GM18873 (cell line): ENCODE measurements around the gene NCBP2.

Experiments
- ATAC-seq: cut with Tn5 transposase; IDR thresholded peaks from one replicate; pipeline ENCODE4 v1.9.1; 2021; ENCODE audit warnings: mild to moderate bottlenecking, moderate library complexity, moderate number of reproducible peaks; ENCODE audit not compliant: unreplicated experiment, low FRiP score

NCBP2 gene

DNA sequence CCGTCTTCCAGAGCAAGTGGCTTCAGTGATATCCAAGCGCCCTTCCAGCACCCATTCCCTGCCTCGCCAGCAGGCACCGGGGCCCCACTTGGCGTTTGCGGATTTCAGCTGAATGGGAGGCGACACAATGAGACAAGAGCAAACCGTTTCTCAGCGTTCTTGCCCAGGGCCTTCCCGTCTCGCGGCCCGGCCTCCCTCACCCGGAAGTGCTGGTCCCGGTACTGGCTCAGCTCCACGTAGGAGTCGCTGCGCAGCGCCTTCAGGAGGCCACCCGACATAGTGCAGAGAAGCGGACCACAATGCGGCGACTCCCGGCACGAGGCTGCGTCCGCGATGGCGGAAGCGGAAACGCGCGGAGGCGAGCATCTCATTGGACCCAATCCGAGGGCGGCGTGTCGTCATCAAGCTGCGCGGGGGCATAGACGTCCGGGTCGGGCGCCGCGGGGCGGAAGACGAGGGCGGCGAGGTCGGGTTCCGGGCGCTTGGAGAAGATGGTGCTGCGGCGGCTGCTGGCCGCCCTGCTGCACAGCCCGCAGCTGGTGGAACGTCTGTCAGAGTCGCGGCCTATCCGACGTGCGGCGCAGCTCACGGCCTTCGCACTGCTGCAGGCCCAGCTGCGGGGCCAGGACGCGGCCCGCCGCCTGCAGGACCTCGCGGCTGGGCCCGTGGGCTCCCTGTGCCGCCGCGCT, at the start of gene NCBP2:
Gene NCBP2 (minus strand): TSS at position 303 of the 689 bp plus-strand sequence. CDS start 25 bp downstream, at position 278.
- ATAC-seq = peak; percentile 86

DNA sequence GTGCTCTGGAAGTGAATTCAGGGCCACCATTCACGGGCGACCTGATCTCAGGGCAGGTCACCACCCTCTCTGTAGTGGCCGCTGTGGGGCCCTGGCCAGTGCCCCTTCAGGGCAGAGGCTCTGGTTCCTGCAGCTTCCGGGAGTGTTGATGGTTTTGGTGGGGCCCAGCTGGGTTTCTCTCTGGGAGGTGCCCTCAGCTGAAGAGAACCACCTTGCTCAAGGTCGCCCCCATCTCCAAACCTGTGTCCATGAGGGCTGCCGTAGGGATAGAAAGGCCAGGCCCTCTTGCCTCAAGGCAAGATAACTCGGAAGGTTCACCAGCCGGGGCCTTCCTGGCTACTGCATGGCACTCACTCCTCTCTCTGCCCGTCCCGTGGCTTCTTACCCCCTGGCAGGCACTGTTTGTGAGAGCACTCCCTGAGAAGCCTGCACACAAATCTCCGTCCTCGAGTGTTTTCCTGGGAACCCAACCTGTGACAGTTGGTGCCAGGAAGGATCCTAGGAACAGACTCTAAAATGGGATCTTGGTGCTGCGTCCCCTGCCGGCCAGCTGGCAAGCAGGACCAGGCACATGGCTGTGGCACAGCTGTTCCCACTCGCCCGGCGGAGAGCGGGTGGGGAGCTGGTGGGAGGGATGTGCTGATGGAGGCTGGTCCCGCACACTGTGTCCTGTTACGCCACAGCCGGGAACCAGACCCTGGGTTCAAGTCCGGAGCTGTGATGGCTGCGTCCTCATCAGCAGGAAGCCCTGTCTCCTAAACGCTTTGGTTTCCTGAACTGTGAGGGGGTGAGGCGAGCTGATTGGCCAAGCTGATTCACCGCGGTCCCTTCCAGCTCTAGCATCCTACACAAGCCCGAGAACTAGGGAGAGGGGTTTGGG, 49.5 kb upstream of the NCBP2 start:
- no peak for ATAC-seq

DNA sequence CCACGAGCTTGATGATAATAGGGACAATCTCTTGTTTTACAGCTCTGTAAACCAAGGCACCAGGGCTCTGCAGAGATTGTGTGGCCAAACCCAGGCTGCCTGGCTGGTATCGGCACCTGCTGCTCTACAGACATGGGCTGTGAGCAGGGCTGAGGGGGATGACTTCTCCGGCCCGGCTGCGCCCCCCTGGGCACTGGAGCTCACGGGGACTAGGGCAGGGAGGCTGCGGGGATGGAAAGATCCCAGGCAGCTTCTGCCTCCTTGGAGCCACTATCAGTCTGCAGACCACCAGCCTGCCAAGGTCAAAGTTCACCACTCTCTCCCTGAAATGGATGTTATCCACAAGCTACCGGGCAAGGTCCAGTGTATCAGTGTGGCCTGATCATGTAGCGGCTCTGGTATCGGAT, 48.3 kb upstream of the NCBP2 start:
- no peak for ATAC-seq

DNA sequence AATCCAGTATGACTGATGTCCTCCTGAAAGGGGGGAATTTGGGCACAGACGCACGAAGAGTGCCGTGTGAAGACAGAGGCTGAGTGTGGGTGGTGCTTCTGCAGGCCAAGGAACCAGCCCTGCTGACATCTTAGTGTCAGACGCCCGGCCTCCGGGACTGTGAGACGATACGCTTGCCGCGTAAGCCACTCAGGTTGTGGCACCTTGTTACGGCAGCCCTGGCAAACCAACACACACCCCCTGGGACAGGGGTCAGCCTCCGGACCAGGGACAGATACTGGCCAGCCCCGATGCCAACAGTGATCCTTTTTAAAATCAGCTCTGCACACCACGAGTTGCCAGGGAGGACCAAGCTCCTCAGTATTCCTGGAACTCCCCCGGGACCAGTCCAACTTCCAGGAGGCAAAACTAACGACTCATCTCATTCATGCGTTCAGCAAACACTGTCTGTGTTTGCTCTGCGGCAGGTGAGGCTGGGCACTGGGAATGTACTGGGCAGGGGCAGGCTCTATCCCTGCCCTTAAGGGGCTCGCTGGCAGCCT, 47.5 kb upstream of the NCBP2 start:
- ATAC-seq = no peak

DNA sequence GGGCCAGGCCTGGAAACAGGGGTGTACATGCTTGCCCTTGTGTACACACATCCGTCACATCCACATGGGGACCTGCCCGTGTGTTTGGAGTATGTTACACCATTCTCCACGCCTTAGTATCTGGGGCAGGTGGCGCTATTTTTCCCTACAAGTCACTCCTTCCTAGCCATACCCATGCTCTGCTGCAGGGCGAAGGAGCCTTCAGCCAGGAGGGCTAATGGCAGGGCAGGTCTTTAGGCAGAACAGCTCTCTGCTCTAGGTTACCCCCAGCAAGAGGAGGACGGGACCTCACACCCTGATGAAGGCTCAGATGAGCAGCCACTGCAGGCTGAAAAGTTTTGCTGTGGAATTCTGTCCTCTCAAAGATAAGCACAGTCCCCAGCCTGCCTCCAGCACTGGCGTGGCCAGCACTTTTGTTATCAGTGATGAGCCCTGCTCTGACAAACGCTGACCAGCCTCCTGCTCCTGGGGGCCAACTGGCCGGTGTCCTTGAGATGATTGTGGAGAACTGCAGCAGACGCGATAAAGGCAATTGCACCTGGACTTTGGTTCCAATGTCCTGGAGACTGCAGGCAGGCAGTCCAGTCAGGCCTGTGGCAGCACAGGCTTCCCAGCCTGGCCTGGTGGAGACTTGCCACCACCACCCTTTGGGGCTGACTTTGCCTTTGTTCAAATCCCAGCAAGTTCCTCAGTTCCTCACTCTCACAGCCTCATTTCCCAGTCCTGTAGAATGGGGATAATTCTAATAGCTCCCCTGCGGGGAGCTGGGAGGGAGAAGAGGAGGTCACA, 46.1 kb upstream of the NCBP2 start:
- no peak for ATAC-seq

DNA sequence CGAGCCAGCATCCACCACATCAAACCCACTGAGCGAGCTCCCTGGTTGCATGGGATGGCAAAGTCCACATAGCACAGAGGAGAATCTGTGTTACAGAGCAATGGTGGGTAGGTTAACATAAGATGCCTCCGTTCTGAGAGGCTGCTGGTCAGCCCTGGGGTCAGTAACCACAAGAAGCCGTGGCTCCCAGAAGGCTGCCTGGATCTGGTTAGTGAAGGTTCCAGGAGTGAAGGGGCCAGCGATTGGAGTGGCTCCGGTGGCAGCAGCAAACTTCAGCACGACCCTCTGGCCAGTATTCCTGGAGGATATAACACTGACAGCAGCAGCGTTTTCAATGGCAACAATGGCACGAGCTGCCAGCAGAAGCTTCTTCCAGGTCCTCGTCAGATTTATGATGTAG, 44.7 kb upstream of the NCBP2 start:
- no peak for ATAC-seq

DNA sequence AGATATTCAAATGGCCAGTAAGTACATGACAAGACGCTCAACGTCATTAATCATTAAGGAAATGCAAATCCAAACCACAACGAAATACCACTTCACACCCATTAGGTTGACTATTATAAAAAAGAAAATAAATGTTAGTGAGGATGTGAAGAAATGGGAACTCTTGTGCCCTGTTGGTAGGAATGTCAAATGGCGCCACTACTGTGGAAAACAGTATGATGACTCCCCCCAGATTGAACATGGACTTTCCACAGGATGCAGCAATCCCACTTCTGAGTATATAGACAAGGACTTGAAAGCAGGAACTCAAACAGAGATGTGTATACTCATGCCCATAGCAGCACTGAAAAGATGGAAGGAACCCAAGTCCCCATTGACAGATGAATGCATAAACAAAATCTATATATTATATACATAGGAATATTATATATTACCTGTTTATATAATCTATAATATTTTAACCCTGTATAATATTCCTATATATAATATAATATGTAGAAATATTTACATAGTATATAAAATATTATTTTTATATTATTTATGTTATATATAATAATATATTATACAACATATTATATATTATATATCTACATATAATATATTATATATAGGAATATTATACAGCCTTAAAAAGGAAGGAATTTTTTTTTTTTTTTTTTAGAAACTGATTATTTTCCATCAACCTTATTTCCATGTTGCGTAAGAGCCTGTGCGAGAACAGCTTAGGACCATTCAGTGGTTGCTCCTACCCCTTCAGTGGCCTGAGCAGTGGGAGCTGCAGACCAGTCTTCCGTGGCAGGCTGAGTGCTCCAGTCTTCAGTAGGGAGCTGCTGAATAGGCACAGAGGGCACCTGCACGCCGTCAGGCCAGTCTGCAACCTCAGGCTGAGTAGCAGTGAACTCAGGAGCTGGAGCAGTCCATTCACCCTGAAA, 43.9 kb upstream of the NCBP2 start:
- ATAC-seq = no peak

DNA sequence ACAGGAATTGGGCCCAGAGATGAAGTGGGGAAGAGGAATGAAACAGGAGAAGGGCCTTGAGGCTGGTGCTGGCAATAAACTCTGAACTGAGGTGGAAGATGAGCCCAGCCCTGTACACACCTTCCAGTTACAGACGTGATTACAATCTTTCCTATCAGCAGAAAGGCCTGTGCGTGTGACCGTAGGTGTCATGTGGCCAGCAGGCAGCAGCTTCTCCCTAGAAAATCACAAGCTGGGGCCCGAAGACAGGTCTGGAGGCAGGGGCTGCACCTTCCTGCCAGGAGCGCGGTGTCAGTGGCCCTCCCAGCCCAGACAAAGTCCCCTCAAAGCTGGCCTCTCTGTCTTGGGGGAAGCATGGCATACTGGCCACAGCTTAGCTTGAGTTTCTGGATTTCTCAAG, 43.0 kb upstream of the NCBP2 start:
- ATAC-seq = no peak

DNA sequence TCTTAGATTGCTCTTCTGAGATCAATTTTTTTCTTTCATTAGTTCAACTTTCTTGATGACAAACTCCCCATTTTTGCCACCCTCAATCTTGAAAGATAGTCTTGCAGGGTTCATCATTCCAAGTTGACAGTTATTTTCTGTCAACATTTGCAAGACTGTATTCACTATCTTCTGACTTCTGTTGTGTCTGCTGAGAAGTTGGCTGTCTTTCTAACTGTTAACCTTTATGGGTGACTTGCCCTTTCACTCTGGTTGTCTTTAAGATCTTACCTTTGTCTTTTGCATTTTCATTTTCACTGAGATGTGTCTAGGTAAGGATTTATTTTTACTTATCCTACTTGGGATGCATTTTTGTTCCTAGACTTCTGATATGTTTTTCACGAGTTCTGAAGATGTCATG, 40.9 kb upstream of the NCBP2 start:
- no peak for ATAC-seq

DNA sequence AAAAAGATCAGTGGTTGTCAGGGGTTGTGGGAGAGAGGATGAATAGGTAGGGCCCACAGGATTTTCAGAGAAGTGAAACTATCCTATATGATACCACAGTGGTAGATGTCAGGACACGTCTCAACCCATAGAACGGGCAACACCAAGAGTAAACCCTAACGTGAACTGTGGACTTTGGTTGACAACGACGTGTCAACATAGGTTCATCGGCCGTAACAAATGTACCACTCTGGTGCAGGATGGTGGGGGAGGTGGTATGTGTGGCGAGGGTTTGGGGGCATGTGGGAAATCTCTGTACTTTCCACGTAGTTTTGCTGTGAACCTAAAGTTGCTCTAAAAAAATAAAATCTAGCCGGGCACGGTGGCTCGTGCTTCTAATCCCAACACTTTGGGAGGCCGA, 39.3 kb upstream of the NCBP2 start:
- ATAC-seq = no peak

DNA sequence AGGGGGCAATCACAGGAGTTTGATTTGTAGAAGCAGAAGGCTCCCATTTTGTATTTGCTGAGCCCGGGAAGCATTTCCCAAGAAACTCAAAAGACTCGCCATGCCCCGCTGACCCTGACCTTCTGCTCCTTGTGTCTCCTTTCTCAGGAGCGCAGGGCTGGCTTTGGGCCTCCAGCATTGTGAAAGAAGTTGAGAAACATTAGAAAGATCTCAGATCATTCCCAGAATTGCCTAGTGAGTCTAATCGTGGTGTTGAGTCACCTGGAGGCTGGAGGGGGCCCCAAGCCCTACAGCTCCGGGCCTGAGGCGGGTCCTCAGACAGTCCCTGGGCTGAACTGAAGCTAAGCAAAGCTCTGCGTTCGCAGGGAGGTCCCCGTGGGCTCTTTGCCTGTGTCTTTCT, 37.2 kb upstream of the NCBP2 start:
- ATAC-seq = no peak

DNA sequence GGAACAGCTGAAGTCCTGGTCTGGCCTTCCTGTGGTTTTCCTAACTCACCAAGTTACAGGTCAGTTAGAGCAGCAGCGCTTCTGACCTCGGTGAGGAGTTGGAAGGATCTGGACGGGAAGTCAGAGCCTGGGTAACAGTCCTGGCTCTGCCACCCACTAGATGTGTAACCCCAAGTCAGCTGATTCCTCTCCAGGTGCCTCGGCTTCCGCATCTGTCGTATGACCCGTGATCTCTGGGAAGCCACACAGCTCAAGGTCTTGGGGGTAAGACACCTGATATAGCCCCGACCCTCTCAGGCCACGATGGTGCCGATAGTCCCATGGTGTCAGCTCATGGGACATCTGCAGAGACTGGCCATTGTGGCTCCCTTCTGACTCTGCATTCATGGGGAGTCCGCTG, 34.6 kb upstream of the NCBP2 start:
- ATAC-seq = no peak

DNA sequence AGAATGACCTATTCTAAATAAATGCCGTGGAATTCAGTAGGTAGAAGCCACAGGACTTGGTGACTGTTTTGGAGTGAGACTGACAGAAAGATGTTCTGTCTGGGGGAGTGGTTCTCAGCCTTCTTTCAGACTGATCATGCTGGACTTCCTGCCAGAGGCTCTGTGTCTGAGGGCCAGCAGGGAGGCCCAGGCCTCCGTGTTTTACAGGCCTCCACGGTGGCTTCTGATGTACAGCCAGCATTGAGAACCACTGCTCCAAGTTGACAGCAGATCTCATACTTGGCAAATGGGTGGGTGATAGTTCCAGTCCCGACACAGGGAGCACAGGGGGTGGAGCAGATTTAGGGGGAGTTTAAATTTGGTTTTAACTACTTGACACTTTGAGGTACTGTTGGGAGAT, 33.0 kb upstream of the NCBP2 start:
- ATAC-seq = no peak

DNA sequence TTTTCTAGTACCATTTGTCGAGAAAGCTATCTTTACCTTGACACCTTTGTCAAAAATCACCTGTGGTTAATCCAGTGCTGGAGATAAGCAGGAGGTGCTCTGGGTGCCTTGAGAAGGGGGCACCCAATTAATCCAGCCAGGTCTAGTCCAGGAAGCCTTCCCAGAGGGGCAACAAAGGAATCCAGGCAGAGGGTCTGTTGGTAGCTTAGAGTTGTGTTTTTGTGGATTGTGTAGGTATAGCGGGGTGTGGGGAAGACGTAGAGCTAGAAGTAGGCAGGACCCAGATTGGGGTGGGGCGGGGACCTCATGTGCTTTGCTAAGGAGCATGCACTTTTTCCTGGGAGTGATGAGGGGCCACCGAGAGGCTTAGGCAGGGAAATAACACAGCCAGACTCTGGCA, 32.3 kb upstream of the NCBP2 start:
- ATAC-seq = no peak

DNA sequence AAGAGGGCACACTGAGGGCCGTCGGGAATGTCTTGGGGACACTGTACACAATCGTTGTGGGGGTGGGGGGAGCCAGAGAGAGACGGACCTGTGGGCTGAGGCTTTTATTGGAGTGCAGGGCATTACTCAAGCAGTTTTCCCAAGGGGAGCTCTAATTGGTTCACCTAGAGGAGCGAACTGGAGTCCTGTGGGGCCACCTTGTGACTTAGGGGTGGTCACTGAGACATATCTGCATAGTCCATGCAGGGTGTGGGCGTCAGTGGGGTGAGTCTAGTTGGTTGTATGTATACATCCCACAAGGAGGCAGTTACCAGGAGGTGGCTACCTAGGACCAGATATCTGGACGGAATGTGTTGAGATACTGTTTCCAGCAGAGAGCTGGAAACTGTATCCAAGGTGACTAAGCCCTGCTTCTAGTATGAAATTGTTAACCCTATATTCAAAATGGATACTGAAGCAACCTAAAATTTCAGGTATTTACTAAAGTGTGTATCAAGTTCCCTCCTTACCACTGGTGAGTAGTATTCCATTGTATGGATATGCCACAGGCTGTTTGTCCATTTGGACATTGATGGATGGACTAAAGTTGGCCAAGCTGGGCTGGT, 28.9 kb upstream of the NCBP2 start:
- ATAC-seq = no peak

DNA sequence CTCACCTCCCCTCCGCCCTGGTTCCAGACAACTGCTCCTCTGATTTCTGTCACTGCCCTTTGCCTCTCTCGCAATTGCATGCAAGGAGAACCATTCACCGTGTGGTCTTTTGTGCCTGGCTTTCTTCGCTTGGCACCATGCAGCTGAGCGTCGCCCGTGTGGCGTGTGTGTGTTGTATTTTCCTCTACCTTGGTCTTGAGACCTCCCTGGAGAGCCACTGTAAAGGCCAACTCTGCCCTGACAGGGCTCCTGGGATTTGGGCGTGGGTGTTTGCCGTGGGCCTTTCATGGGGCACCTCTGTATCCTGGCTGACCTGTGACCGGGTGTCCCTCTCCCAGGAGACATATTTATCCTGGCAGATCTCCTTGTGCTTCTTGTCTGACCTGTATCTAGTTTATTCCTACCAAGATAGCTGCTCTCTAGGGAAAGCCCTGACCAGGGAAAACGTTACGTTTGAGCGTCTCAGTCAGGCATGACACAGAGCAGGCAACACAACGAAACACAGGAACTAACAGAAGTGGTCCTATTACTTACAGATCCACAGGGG, 28.3 kb upstream of the NCBP2 start:
- ATAC-seq = no peak

DNA sequence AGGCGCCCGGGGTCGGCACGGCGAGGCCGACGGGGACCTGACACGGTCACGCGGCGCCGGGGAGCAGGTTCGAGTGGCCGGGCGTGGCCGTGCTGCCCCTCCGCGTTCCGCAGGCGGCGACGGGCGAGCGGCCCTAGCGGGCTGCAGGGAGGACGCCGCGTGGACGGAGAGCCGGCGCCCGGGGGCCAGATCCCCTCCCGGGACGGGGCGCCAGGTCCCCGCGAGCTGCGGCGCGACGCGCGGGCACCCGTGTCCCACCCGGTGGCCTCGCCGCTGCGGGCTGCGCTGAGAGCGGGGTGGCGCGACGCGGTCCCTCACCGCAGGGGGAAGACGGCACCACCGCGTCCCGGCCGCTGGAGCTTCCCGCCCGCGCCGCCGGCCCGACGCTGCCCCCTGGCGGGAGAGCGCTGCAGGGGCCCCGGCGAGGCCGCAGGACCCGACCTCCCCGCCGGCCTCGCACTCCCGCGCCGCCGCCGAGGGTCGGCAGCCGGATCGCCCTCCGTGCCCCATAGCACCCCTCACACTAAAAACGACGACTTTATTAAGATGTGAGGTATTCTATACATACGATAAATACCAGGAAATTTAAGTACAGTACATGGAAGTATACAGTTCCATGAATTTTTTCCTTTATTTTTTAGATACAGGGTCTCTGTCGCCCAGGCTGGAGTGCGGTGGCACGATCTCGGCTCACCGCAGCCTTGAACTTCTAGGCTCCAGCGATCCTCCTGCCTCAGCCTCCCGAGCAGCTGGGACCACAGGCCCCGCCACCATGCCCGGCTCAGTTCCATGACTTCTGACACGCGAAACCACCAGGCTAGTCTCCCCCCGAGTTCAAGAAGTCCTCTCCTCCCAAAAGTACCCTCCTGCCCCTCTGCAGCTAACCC, 27.6 kb upstream of the NCBP2 start:
- no peak for ATAC-seq

DNA sequence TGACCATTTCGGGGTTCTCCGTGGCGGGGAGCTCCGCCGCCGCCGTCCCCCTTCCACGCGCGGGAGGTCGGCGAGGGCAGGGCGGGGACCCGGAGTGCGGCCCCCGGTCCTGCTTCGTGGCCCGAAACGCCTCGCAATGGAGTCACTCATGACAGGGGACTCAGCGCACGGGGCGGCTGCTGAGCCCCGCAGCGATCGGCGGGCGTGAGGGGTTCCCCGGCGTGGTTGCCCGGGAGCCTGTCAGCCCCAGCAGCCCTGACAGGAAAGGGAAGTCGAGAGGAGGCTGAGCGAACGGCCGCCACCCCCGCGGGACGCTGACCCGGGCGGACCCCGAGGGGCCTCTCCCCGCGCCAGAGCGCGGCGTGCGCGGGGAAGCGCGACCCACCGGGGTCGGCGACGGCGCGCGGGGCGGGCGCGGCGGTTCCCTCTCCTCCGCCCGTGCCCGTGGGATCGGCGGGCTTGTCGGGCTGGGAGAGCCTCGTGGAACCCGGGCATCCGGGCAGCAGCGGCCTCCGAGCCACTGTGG, 26.9 kb upstream of the NCBP2 start:
- ATAC-seq = no peak
